GM21737 (cell line): Measurements from ENCODE around the gene EXD3.
"Not testable (repeated sequence)": the region's sequence is repeated elsewhere in the genome, so short reads cannot be mapped to it uniquely, and the experiment has no call there.

Experiments
- ATAC-seq: cut with Tn5 transposase; IDR thresholded peaks from one replicate; pipeline ENCODE4 v1.9.1; 2021; ENCODE audit warnings: mild to moderate bottlenecking, moderate library complexity; ENCODE audit not compliant: unreplicated experiment

Gene EXD3

DNA sequence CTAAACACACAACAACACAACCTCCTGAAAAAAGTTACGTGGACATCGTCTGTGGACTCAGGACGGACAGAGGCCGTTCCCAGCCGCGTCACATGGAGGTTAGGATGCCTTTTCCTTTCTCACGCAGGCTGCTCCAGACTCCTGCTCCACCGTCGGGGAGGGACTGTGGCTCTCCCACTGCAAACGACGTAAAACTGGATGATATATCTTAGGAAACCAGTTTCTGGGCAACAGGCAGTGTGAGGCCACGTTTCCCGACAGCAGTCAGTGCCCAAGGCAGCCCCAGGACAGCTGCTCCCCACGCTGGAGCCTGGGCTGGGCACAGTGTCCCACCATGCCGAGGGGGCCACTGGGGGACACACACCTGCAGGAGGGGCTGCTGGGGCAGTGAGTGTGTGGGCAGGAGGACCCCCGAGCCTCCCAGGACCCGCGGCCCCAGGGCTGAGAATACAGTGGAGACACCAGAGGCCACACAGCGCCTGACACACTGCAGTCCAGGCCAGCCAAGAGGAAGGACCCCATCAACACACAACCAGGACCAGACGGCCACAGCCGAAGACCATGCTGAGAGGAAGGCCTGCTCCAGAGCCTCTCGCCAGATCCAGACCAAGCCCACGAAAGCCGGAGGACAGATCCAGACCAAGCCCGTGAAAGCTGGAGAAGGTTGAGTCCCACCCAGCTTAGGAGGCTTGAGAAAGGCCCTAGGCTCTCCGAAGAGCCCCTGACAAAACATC lies 26.2 kb downstream of the EXD3 start:
- ATAC-seq = no peak

DNA sequence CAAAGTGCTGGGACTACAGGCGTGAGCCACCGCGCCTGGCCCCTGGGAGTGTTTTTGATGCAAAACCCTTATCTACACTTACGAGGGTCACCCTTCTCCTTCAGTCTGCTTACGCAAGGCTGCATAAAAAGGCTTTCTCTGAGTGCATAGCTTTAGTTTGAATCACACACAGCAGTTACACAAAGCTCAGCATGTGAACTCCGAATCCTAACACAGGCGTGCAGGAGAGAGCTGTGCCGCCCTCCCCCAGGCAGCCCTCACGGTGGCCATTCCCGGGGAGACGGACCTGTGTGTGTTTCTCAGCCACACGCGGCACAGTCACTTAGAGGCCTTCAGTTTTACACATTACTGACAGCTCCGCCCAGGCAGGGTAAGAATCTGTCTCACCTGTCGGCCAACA lies 26.7 kb downstream of the EXD3 start:
- ATAC-seq = no peak

DNA sequence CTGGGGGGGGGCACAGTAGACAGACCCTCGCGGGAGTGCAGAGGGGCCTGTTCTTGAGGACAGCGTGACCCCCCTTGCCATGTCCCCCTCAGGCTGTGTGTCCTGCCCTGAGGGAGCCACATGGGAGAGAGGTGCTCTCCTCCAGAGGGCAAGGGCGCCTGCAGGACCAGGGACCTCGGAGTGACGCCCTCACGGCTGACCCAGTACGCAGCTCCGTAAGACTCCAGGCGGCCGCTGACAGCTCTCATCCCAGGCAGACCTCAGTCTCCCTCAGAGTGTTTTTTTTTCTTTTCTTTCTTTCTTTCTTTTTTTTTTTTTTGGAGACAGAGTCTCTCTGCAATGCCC lies 27.3 kb downstream of the EXD3 start:
- ATAC-seq = no peak

DNA sequence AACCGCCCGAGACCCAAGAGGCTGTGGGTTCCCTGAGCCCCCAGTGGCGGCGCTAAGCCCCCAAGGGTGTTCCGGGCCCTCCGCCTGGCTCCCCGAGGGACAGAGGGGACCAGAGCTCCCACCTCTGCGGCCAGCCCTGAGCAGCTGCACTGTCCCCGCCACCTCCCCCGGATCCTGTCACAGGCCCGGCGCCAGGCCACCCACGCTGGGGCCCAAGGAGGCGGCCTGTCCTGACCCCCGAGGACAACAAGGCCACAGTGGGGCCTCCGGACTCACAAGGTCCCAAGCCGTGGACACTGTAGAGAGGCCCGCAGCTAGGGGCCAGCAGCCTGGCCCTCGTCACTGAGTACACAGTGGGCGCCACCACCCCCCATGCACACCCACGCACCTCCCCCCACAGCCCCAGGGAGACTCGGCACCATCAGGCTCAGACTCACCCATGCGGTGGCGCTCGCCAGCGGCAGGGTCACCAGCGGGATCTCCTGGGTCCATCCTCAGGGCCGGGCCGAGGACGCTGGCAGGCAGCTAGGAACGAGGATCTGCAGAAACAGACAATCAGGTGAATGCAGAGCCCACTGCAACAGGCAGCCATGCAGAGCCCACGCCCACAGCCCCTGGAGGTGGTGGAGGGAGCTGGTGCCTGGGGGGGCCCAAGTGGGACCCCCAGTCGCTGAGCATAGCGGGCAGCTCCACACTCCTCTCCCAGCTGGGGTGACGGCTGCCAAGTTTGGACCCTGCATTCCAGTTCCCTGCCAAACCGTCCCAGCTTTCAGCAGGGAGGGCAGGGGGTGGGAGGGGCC lies 27.9 kb downstream of the EXD3 start:
- ATAC-seq = no peak

DNA sequence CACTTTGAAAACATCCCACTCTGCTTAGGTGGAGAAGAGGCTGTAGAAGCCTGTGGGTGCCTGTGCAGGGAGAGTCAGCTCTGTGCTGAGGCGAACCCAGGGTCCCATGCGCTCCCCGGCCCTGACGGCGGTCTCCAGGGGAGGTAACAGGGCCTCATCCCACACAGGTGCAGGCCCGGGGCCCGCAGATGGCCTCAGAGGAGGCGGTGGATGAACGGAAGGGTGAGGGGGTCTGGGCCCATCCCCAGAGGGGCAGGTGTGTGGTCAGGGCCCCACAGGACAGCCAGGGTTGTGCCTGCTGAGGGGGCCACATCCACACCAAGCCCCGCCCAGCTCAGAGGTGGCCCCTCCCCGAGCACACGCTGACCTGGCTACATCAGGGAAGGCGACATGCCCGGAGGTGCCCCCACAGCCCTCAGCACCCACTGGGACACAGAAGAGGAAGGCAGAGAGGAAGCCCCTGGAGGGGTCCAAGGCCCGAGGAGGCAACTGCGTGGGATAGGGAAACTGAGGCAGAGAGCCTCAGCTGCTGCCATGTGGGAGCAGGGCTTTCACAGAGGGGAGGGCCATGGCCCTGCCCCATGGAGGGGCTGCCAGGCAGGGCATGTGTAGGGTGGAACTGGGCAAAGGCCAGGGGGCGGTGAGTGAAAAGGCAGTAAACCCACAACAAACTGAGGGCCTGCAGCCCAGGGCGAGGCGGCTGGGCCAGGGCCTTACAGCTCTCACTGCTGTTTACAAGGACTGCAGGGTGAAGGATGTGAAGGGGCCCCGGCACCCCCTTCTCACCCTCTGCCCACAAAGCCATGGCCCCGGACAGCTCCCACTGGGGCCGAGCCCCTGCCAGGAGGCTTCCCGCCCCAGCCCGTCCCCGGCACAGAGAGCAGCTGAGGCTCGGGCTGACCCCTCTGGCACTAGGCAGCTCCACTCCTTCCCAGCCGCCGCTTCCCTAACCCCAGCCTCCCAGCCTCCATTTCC lies 29.5 kb downstream of the EXD3 start:
- no peak for ATAC-seq

DNA sequence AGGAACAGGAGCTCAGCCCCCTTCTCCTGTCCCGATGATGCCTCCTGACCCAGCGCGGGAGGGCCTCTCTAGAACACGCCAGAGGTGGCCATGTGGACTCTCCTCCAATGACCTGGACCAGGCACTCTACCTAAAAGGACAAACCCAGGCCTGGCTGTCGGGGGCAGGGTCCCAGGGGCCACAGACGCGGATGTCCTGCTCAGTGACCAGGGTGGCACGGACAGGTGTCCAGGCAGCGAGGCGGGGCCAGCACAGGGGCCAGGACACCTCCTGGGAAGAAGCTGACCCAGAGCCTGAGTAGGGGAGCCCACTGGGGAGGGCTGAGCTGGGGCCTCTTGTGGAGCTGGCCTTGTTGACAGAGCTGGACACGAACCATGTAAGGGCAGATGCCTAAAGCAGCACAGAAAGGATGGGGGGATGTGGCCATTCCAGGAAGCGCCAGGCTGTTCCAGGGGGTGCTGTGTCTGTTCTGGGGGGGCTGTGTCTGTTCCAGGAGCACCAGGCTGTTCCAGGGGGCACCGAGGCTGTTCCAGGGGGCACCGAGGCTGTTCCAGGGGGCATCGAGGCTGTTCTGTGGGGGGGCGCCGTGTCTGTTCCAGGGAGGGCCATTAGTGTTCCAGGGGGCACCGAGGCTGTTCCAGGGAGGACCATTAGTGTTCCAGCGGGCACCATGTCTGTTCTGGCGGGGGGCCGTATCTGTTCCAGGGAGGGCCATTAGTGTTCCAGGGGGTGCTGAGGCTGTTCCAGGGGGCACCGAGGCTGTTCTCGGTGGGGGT lies 30.5 kb downstream of the EXD3 start:
- ATAC-seq = no peak

DNA sequence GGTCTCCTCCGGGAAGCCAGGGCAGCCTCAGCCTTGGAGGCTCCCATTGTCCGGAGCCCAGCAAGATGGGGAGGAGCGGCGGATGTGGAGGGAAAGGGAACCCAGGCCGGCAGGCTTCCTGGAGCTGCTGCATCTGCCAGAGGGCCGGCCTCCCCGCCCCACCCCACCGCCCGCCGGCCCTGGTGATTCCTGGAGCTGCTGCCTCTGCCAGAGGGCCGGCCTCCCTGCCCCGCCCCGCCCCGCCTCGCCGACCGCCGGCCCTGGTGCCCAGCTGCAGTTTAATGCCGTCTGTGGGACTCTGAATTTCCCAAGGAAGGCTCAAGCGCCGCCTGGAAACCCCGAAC lies 31.6 kb downstream of the EXD3 start:
- no peak for ATAC-seq

DNA sequence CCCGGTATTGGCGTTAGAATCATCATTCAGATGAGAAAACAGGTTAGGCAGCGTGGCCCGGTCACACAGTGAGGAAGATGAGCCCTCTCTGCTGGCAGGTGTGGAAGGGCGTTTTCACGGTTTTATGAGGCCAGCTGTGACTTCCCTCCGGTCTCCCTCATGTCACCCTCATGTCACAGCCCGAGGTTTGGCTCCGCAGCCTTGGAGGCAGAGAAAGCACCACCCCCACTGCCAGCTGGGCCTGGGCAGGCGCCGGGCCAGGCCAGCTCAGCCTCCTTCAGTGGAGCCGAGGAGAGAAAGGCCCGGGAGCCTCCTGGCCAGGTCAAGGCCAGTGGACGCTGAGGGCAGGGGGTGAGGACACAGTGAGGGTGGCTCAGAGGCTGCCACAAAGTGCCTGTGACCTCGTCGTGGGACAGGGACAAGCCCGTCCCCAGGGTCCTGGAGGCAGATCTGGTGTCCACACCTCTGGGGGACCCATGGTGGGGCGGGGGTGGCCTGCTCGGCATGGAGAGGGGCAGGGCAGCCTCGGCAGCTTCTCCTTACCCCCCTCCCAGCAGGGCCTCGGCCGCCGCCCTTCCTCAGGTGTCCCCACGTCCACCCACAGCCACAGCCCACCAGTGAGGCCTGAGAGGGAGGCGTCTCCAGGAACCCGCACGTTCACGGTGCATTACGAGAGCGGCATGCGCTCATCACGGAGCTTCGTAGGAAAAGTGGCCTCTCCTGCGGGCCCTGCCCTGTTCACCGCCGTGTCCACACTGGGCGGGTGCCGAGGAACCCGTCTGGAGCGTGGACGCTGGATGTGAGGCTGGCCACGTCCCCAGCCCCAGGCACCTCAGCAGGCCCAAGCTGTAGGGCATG lies 32.2 kb downstream of the EXD3 start:
- ATAC-seq = no peak

DNA sequence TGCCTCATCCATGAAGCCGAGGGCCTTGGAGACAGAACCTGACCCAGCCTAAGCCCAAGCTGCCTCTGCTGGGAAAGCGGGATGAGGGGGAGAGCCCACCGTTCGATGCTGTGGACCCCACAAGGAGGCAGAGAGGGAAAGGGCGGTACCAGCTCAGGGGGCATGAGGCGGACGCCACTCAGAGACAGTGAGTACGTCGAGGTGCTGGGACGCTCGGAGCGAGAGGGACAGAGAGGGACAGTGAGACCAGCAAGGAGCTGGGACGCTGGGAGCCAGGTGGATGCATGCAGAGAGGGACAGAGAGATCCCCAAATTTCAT lies 33.6 kb downstream of the EXD3 start:
- no peak for ATAC-seq

DNA sequence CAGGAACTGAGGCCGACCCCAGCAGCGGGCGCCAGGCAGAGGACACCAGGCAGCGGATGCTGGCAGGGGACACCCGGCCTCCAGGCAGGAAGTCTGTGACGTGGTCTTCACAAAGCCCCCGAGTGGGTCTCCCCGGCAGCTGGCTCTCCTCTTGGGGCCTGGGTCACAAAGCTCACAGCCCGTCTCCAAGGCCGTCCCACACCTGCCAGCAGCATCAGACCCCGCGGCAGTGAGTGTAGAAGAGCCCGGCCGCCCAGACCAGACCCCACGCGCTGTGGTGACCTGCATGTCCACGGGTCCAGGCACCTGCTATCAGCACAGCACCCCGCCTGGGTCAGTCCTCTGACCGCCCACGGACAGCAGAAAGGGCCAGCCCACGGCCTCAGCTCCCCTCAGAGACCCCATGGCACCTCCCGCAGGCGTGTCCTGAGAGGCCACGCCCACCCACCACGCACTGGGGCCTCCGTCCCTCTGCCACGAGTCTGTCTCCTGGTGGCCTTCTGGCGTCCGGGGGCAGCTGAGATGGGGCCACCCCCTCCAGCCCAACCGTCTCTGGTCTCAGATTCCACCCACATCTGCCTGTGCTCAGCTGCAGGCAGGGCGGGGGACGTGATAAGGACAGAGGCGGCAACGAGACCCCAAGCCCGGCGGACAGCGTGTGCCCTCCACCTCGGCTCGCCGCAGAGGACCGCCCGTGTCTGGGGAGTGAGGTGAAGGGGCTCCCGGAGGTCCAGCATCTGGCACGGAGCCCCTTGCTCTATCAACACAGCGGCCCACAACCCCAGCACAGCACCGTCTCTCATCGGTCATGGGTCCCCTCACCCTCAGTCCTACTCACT lies 34.2 kb downstream of the EXD3 start:
- no peak for ATAC-seq

DNA sequence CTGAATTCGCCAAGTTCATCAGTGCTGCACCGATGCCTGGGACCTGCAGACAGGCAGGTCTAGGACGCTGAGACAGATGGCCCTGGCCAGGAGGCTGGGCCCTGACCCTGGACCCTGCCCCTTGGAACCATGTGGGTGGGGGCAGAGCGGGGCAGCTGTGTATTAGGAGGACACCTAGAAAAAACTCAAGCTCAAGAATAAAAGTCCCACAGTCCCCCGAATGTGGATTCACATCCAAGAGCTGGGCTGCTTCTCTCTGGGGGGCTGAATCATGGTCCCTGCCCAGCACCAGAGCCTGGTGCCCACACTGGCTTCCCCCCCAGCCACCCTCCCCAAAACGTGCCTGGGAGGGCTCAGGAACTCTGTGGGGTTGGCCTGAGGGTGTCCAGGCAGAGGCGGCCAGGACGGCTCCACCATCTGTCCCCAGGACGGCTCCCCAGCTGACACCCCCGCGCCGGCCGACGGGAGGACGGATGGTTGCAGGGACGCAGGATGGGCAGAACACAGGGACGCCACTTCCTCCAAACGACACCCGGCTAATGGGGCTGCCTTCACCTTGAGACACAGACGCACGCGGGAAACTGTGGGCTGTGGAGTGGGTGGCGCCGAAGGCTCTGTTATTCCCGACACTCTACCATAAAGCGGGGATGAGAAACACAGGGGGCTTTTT lies 34.9 kb downstream of the EXD3 start:
- ATAC-seq = no peak

DNA sequence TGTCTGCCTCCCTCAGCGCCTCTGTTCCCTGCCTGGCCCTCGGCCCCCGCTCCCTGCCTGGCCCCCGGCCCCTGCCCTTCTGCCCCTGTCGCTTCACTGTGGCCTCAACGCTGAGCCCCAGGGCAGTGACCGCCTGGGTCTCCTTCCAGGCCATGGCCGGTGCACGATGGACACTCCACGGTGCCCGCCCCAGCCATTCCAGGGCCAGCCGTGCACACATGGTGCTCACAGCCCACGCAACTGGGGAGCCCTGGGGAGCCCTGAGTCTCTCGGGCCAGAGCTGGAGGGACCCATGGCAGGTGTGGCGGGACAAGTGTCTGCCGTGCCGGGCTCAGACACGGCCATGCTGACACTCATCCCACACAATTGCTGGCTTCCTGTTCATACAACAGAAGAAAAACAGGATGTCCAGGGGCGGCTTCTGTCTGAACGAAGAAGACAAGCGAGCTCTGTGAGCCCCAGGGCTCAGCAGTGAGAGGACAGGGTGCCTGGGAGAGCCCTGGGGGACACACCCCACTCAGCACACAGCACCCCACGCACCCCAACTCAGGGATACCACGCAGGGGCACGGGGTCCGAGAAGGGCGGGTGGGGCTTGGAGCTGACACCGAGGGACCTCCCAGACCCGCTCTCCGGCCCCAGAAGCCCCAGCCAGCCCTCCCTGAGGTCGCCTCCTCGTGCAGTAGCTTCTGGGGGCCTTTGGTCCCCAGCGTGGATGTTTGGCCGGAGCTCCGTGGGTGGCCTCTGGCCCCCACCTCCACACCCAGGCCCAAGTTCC lies 35.7 kb downstream of the EXD3 start:
- no peak for ATAC-seq

DNA sequence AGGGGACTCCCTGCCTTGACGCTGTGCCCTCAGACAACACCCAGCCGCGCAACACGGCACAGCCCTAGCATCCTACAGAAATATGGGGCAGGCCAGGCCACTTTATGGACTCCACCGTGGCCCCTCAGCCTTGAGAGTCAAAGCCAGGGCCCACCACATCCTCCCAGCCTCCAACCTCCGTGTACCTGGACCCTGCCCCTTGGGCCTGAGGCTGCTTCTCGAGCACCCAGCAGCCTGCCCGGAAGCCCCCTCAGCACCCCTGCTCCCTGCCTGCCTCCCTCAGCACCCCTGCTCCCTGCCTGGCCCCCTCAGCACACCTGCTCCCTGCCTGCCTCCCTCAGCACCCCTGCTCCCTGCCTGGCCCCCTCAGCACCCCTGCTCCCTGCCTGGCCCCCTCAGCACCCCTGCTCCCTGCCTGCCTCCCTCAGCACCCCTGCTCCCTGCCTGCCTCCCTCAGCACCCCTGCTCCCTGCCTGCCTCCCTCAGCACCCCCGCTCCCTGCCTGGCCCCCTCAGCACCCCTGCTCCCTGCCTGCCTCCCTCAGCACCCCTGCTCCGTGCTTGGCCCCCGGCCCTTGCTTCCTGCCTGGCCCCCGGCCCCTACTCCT lies 36.4 kb downstream of the EXD3 start:
- ATAC-seq = not testable (repeated sequence)

DNA sequence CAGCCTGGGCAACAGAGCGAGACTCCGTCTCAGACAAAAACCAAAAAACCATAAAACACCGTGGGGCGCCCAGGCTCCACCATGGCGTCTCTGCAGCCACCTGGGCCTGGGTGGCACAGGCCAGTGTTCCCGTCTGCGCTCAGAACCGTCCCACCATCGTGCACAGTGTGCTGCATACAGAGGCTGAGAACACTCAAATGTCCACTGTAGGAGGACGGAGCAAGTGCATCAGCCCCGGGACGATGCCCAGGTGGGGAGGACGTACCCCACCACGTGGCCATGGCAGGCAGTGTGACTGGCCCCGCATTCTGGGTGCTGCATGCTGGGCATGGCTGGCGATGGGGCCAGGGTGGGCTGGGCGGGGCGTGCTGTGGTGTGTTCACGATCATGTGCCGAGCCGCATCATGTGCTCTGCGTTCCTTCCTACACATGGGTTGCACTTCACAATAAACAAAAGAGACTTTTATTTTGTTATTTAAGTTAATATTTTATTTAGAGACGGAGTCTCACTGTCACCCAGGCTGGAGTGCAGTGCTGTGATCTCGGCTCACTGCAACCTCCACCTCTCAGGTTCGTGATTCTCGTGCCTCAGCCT lies 37.8 kb downstream of the EXD3 start:
- ATAC-seq = no peak

DNA sequence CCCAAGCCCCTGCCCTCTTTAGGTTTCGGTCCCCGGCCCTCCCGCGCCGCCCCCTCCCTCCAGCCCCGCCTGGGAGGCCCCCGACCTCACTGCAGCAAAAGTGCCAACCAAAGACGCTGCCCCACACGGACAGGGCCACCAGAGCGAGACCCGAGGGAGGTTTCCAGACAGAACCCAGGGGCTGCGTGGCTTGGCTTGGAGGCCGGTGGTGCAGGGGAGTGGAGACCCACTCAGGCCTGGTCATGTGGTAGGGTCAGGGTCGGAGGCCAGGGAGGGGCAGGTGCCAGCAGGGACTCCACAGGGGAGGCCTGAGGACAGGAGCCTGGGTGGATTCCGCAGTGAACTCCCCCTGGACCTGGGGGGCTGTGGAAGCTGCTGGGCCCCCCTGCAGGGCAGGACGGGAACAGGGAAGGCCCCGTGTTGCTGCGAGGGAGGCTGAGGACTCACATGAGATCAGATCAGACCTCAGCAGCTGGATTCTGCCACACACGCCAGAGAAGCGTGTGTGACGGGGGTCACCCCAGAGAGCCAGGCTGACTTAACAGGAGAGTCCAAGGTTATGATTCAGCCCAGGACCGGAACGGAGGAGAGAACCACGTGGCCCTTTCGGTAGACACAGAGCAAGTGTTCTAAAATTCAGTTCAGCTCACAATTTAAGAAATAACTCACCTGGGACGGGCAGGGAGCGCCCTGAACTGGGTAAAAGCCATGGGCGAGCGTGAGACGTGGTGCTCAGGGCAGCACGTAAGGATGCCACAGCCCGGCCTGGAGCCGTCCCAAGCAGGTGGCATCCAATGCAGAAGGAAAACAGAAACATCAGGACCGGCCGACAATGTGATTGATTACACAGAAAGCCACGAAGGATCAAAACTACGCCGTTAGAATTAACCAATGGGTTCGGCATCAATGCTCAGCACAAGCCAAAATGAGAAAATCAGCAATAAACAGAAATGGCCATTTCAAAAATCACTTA lies 38.9 kb downstream of the EXD3 start:
- no peak for ATAC-seq
